ENCODE data around the gene NCAM2. TPM values are rescaled to one million over a fixed set of nuclear protein-coding genes. Genes with fewer than 3 reads are reported as not detected.

NCAM2 gene
- total and polyA plus RNA-seq, 2 of the 4 experiments (the other 2 are of a cell fraction), result 2.7 to 5.0 TPM

GRCh38 chr21:21076051-21076450 is 77.8 kb downstream of the NCAM2 start:
- Histone ChIP-seq H2AK5ac (ENCODE audit: low read depth, low read length) (no peak overlapping the region), H3K56ac (ENCODE audit: extremely low read depth, insufficient read depth, low read length) (no peak overlapping the region), H3K9me1 (ENCODE audit: insufficient read depth, low read length) (no peaks in the 10 kb centered on the region), H3K27me3 (ENCODE audit: control insufficient read depth, insufficient read depth, low read length) (no peaks in the 10 kb centered on the region), H2BK5ac (ENCODE audit: low read depth, low read length, poor library complexity, severe bottlenecking) (no peak overlapping the region), H2AK9ac (replicated peaks; ENCODE audit: low read depth, low read length, poor library complexity) (no peak overlapping the region), H3K4ac (ENCODE audit: low read depth, low read length) (no peak overlapping the region), H3K4me2 (ENCODE audit: low read depth, low read length) (no peak overlapping the region), H4K20me1 (ENCODE audit: insufficient read depth, low read length) (no peaks in the 10 kb centered on the region), H3K4me3 (ENCODE audit: insufficient read depth, low read depth, low read length) (no peak overlapping the region), H2AFZ (replicated peaks; ENCODE audit: low read length, poor library complexity) (no peak overlapping the region), H3K36me3 (ENCODE audit: control insufficient read depth, insufficient read depth, low read length) (no peaks in the 10 kb centered on the region), H3K79me1 (ENCODE audit: low read depth in 1 of 2, low read length in 2 of 2) (no peaks in the 10 kb centered on the region), H2BK20ac (ENCODE audit: low read depth, low read length) (no peak overlapping the region), H3K14ac (replicated peaks; ENCODE audit: low read depth, low read length) (no peak overlapping the region), H4K5ac (ENCODE audit: low read depth, low read length) (no peak overlapping the region), H3K27ac (ENCODE audit: insufficient read depth, low read length) (no peak overlapping the region), H3K9ac (ENCODE audit: low read depth, low read length) (no peak overlapping the region), H4K91ac (ENCODE audit: insufficient read depth, low read depth, low read length) (no peak overlapping the region), H2BK15ac (ENCODE audit: low read depth, low read length) (no peak overlapping the region), H4K8ac (ENCODE audit: low read depth in 2 of 2, low read length in 2 of 2) (no peak overlapping the region), H2BK120ac (ENCODE audit: low read depth, low read length) (no peak overlapping the region), H3K23ac (ENCODE audit: low read depth, low read length) (no peak overlapping the region), H3K4me1 (ENCODE audit: control insufficient read depth, insufficient read depth, low read length) (no peaks in the 10 kb centered on the region), H3K18ac (ENCODE audit: low read depth, low read length) (no peak overlapping the region), H3K9me3 (ENCODE audit: control insufficient read depth, insufficient read depth, low read length) (no peaks in the 10 kb centered on the region)
- CTCF ChIA-PET, result no interaction called here
- no CpG with 5 or more reads among the region's 2 CpGs for WGBS, 2 experiments (ENCODE audit: extremely low coverage in 2 of 2, insufficient read length in 1 of 2)
- dilution Hi-C loops (cut with HindIII; ENCODE audit: low sequenced_read_pairs, unreplicated experiment), result no loop called here
- no peak for DNase-seq
- POLR2A ChIA-PET (ENCODE audit: unreplicated experiment), result no interaction called here
- ATAC-seq (ENCODE audit: low read depth), result no peak
- in situ Hi-C loops (cut with MboI; ENCODE audit: low sequenced_read_pairs), result no loop called here
- TF ChIP-seq CTCF (conservative IDR thresholded peaks at IDR 0.05; ENCODE audit: low read depth, low read length) (no peak), FOS (IDR thresholded peaks at IDR 0.05; ENCODE audit: low read depth, low read length) (no peak), RFX5 (IDR thresholded peaks at IDR 0.05; ENCODE audit: low read depth, low read length) (no peak), BHLHE40 (IDR thresholded peaks at IDR 0.05; ENCODE audit: low read depth, low read length) (no peak), MAZ (IDR thresholded peaks at IDR 0.05; ENCODE audit: borderline replicate concordance, low read depth, low read length) (no peak), MAFK (IDR thresholded peaks at IDR 0.05; ENCODE audit: low read depth, low read length) (peak; percentile 89)
- intact Hi-C loops (cut with micrococcal nuclease), result no loop called here
- BruUV-seq (replicated peaks), result no TSS peak
